ENCODE measurements around the gene CARHSP1. TPM values are rescaled to one million over a fixed set of nuclear protein-coding genes. Genes with fewer than 3 reads are reported as not detected.
A peak's percentile ranks its signal among the peaks of the same experiment; 100 is the strongest.

Gene CARHSP1
- polyA plus RNA-seq, 1 of the 3 experiments (the other 2 are of a cell fraction) = 93.6 TPM

DNA sequence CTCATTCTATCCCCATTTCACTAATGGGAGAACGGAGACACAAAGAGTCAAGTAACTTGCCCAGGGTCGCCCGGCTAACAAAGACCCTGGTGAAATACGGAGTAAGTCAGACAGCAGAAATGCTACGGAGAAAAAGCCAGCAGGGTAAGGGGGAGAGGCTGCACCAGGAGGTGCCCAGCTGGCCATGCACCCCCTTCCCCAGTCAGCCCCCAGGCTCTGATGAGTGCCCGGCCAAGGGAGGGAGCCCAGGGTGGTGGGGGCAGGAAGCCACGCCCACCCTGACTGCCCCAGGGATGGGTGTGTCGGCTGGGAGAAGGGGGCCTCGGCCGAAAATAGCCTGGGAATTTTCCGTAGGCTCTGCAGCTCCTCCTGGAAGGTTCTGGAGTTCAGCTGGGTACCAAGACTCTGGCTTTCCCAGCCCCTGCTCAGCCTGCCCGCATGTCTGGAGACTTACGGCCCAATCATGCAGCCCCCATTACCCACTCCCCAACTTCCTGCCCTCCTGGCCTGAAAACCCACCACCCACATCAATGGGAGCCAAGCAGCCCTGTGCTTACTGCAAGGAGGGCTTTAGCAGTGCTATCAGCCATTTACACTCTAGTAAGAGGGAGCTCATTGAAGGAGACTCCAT lies 4.2 kb downstream of the CARHSP1 start:
- H3K79me2 ChIP-seq (ENCODE audit: insufficient read depth) = peaks cover 85% of the 10 kb centered on the region
- ChIA-PET POLR2A (no interaction called here), CTCF (interaction anchor here (0.6 to 2.2 kb wide), 6 partner anchors 12 to 204 kb away, joined by 3 to 7 read pairs (median 4); no protein-coding TSS in a partner anchor)
- H3K4me3 ChIP-seq (ENCODE audit: low read depth in 2 of 2, low read length in 1 of 2) = no peak overlapping the region
- H3K4me1 ChIP-seq (ENCODE audit: control insufficient read depth in 1 of 2, insufficient read depth in 2 of 2, low read depth in 1 of 2, low read length in 1 of 2) = peaks cover 29 to 35% of the 10 kb centered on the region in 2 experiments; a peak in 2 of 4 replicates
- H3F3A ChIP-seq (replicated peaks; ENCODE audit: insufficient read depth) = no peaks in the 10 kb centered on the region
- no peak overlapping the region for H3K4me2 ChIP-seq
- H3K36me3 ChIP-seq (replicated peaks in 1 of 2; ENCODE audit: control insufficient read depth in 1 of 2, insufficient read depth in 2 of 2, low read length in 1 of 2) = no peaks in the 10 kb centered on the region
- H4K20me1 ChIP-seq (ENCODE audit: insufficient read depth) = peaks cover 62% of the 10 kb centered on the region
- H2AFZ ChIP-seq (ENCODE audit: low read depth) = no peak overlapping the region
- no peaks in the 10 kb centered on the region for H3K9me2 ChIP-seq
- no peak for DNase-seq
- no peaks in the 10 kb centered on the region for H3K9me3 ChIP-seq
- no peak overlapping the region for H3K9ac ChIP-seq
- 78% methylated on average over 7 of the region's 13 CpGs for WGBS (ENCODE audit: low lambda C conversion rate)
- TF ChIP-seq CHD2 (IDR thresholded peaks at IDR 0.05; ENCODE audit: low read length, partially characterized antibody) = no peak
- peak overlapping the region in 1 of 2 experiments; percentile 24; a peak in 1 of 4 replicates for H3K27ac ChIP-seq (ENCODE audit: low read depth in 2 of 2, low read length in 1 of 2)
- H3K27me3 ChIP-seq (ENCODE audit: insufficient read depth) = no peaks in the 10 kb centered on the region

DNA sequence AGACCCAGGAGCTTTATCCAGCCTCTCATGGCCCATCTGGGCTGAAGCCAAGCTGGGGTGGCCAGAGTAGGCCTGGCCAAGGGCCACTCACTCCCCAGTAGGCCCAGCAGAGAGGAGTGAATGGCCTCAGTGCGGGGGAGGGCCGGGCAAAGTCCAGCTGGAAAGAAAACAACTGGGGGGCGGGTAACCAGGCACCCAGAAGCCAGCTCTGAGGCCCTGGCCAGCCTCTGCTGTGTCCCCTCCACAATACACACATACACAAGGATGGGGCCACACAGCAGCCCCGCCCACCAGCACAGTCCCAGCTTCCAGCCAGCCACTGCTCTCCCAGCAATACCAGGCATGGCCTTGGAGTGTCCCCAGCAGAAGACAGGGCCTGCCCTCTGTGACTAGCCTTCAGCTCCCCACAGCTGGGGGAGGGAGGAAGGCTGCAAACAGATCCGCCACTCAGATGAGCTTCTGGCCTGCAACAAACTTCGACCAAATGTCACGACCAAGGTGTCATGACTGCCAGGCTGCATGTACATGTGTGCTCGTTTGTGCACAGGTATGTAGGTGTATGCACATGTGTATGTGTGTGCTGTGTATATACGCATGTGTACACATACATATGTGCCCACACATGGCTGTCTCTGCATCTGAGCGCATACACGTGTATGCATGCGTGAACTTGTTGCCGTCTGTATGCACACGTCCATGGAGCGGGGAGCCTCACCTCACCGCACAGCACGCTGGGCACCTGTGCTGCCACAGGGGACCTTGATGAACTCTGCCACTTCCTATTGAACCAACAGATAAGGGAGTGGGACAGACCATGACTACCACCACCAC lies 5.0 kb downstream of the CARHSP1 start:
- POLR2A ChIA-PET = no interaction called here
- H3K9me3 ChIP-seq = no peaks in the 10 kb centered on the region
- no peaks in the 10 kb centered on the region for H3F3A ChIP-seq (replicated peaks; ENCODE audit: insufficient read depth)
- H2AFZ ChIP-seq (ENCODE audit: low read depth) = no peak overlapping the region
- H3K4me3 ChIP-seq (ENCODE audit: low read depth in 2 of 2, low read length in 1 of 2) = no peak overlapping the region
- CTCF ChIA-PET = interaction anchor here (0.7 to 2.2 kb wide), 7 partner anchors 11 to 203 kb away, joined by 3 to 7 read pairs (median 3); no protein-coding TSS in a partner anchor
- peaks cover 0 to 1% of the 10 kb centered on the region in 2 experiments for H3K36me3 ChIP-seq (replicated peaks in 1 of 2; ENCODE audit: control insufficient read depth in 1 of 2, insufficient read depth in 2 of 2, low read length in 1 of 2)
- H3K9me2 ChIP-seq = no peaks in the 10 kb centered on the region
- DNase-seq = no peak
- H3K27ac ChIP-seq (ENCODE audit: low read depth in 2 of 2, low read length in 1 of 2) = peak overlapping the region in 1 of 2 experiments; percentile 24; a peak in 1 of 4 replicates
- H3K79me2 ChIP-seq (ENCODE audit: insufficient read depth) = peaks cover 91% of the 10 kb centered on the region
- peaks cover 25 to 33% of the 10 kb centered on the region in 2 experiments; a peak in 2 of 4 replicates for H3K4me1 ChIP-seq (ENCODE audit: control insufficient read depth in 1 of 2, insufficient read depth in 2 of 2, low read depth in 1 of 2, low read length in 1 of 2)
- no peaks in the 10 kb centered on the region for H3K27me3 ChIP-seq (ENCODE audit: insufficient read depth)
- H3K9ac ChIP-seq = no peak overlapping the region
- TF ChIP-seq ELF1 (IDR thresholded peaks at IDR 0.05) (no peak), RAD21 (IDR thresholded peaks at IDR 0.05; ENCODE audit: low read length) (no peak), GATA2 (CRISPR knock-in tag; IDR thresholded peaks at IDR 0.05) (no peak), RFX5 (IDR thresholded peaks at IDR 0.05; ENCODE audit: low read length) (no peak), ZBTB33 (IDR thresholded peaks at IDR 0.05; ENCODE audit: borderline replicate concordance, low read depth) (no peak), TCF12 (IDR thresholded peaks at IDR 0.05) (no peak), PBX3 (IDR thresholded peaks at IDR 0.05) (no peak), POLR2AphosphoS5 (IDR thresholded peaks at IDR 0.05; ENCODE audit: low read depth, low read length) (no peak; the same call in 1 of the 2 replicates)
- peaks cover 65% of the 10 kb centered on the region for H4K20me1 ChIP-seq (ENCODE audit: insufficient read depth)
- 81% methylated on average over 10 of the region's 17 CpGs for WGBS (ENCODE audit: low lambda C conversion rate)
- H3K4me2 ChIP-seq = no peak overlapping the region

All from SK-N-SH (cell line).